Neural cell (in vitro differentiated cells): ENCODE data around the gene RTP1. TPM values are rescaled to one million over a fixed set of nuclear protein-coding genes. Genes with fewer than 3 reads are reported as not detected.
"Not testable (repeated sequence)": the region's sequence is repeated elsewhere in the genome, so short reads cannot be mapped to it uniquely, and the experiment has no call there.

Experiments
- H2AFZ ChIP-seq: fragments of 200-600, 300-800 bp; sonication (generic), shearing (Covaris generic); 2 replicates; pipeline ENCODE4 v1.6.0; 2014; ENCODE audit warnings: low read depth, mild to moderate bottlenecking, antibody characterized with exemption, low read length, moderate library complexity
- H3F3A ChIP-seq: fragments of 200-600 bp; shearing (Covaris generic); 2 replicates; pipeline ENCODE4 v1.6.1; 2016; ENCODE audit warnings: mild to moderate bottlenecking, moderate library complexity, mixed read lengths, antibody characterized with exemption, low read length; ENCODE audit not compliant: insufficient read depth, poor library complexity, severe bottlenecking
- H3K27ac ChIP-seq: fragments of 200-600, 300-800 bp; sonication (generic), shearing (Covaris generic); 2 replicates; pipeline ENCODE4 v1.5.1; 2014; ENCODE audit warnings: mild to moderate bottlenecking, low read length, moderate library complexity
- H3K27me3 ChIP-seq: fragments of 300-800, 200-600 bp; sonication (generic), shearing (Covaris generic); 2 replicates; pipeline ENCODE4 v1.6.0; 2014; ENCODE audit warnings: mild to moderate bottlenecking, low read depth, low read length, moderate library complexity; ENCODE audit not compliant: insufficient read depth
- H3K36me3 ChIP-seq: fragments of 300-800, 200-600 bp; sonication (generic), shearing (Covaris generic); 2 replicates; pipeline ENCODE4 v1.5.1; 2014; ENCODE audit warnings: mild to moderate bottlenecking, antibody characterized with exemption, low read length, moderate library complexity; ENCODE audit not compliant: insufficient read depth
- H3K4me2 ChIP-seq: fragments of 300-800, 200-600 bp; sonication (generic), shearing (Covaris generic); 2 replicates; pipeline ENCODE4 v1.6.0; 2014; ENCODE audit warnings: mild to moderate bottlenecking, low read length
- H3K4me3 ChIP-seq: fragments of 300-800, 200-600 bp; sonication (generic), shearing (Covaris generic); 2 replicates; pipeline ENCODE4 v1.5.1; 2014; ENCODE audit warnings: mild to moderate bottlenecking, low read length, moderate library complexity
- H3K79me2 ChIP-seq: fragments of 200-600 bp; shearing (Covaris generic); replicated peaks from 2 replicates; pipeline ENCODE4 v1.6.0; 2014; ENCODE audit warnings: mild to moderate bottlenecking, low read length, moderate library complexity; ENCODE audit not compliant: insufficient read depth
- H3K9ac ChIP-seq: fragments of 300-800, 200-600 bp; sonication (generic), shearing (Covaris generic); 2 replicates; pipeline ENCODE4 v1.6.1; 2016; ENCODE audit warnings: mild to moderate bottlenecking, low read length, mixed read lengths
- H3K9me2 ChIP-seq: fragments of 200-600 bp; shearing (Covaris generic); 2 replicates; pipeline ENCODE4 v1.6.1; 2016; ENCODE audit warnings: mild to moderate bottlenecking, low read length, mixed read lengths; ENCODE audit not compliant: insufficient read depth
- H3K9me3 ChIP-seq: fragments of 200-600, 300-800 bp; sonication (generic), shearing (Covaris generic); 2 replicates; pipeline ENCODE4 v1.6.1; 2016; ENCODE audit warnings: mild to moderate bottlenecking, mixed run types, low read length, moderate library complexity, mixed read lengths
- H4K20me1 ChIP-seq: fragments of 200-600 bp; shearing (Covaris generic); 2 replicates; pipeline ENCODE4 v1.6.1; 2016; ENCODE audit warnings: mild to moderate bottlenecking, mixed run types; ENCODE audit not compliant: insufficient read depth
- CTCF ChIP-seq: fragments of 450-650 bp; IDR thresholded peaks from 2 replicates; pipeline ENCODE4 v1.5.1; 2014; ENCODE audit warnings: antibody characterized with exemption, mild to moderate bottlenecking, moderate library complexity; ENCODE audit not compliant: poor library complexity, severe bottlenecking
- EP300 ChIP-seq: fragments of 450-650 bp; conservative IDR thresholded peaks from 2 replicates; pipeline ENCODE4 v1.6.1; 2014; ENCODE audit warnings: antibody characterized with exemption, mild to moderate bottlenecking, moderate library complexity; ENCODE audit not compliant: poor library complexity, severe bottlenecking
- EZH2 ChIP-seq: fragments of 200-600, 300-800 bp; shearing (Covaris generic), sonication (generic); IDR thresholded peaks from 2 replicates; pipeline ENCODE4 v1.6.1; 2014; ENCODE audit warnings: antibody characterized with exemption, low read length, borderline replicate concordance, mild to moderate bottlenecking; ENCODE audit not compliant: insufficient read depth, poor library complexity, severe bottlenecking
- MXI1 ChIP-seq: fragments of 450-650 bp; conservative IDR thresholded peaks from 2 replicates; pipeline ENCODE4 v1.6.1; 2014; ENCODE audit warnings: antibody characterized with exemption, mild to moderate bottlenecking; ENCODE audit not compliant: poor library complexity, severe bottlenecking
- POLR2AphosphoS5 ChIP-seq: IDR thresholded peaks from 2 replicates; pipeline ENCODE4 v1.6.1; 2012
- RAD21 ChIP-seq: fragments of 450-650 bp; conservative IDR thresholded peaks from 2 replicates; pipeline ENCODE4 v1.6.1; 2014; ENCODE audit warnings: antibody characterized with exemption, mild to moderate bottlenecking, moderate library complexity
- REST ChIP-seq: IDR thresholded peaks from 2 replicates; pipeline ENCODE4 v1.6.1; 2012; ENCODE audit warnings: borderline replicate concordance
- SMC3 ChIP-seq: fragments of 450-650 bp; conservative IDR thresholded peaks from 2 replicates; pipeline ENCODE4 v1.6.1; 2014; ENCODE audit warnings: antibody characterized with exemption, mild to moderate bottlenecking, moderate library complexity; ENCODE audit not compliant: poor library complexity
- TAF1 ChIP-seq: IDR thresholded peaks from 2 replicates; pipeline ENCODE4 v1.6.1; 2012; ENCODE audit warnings: low read depth
- polyA plus RNA-seq: library from polyadenylated mRNA; depleted of rRNA; stranded (reverse); fragments of >200 nt; gene quantifications from 2 replicates; pipeline ENCODE4 v1.2.3, GENCODE V29; 2014

Gene RTP1
- polyA plus RNA-seq, 1 donor from 2014 or later = 2.0 TPM

- no peak for TF ChIP-seq EZH2
- no peak for TF ChIP-seq EP300
- no peak for TF ChIP-seq SMC3
- TF ChIP-seq CTCF = no peak
- TF ChIP-seq RAD21 = no peak
- no peak for TF ChIP-seq POLR2AphosphoS5
- TF ChIP-seq TAF1 = no peak
- no peak for TF ChIP-seq MXI1
- H3K79me2 ChIP-seq = no peaks in the 10 kb centered on the region
- H3K9me2 ChIP-seq = no peaks in the 10 kb centered on the region
- H3K9me3 ChIP-seq = no peaks in the 10 kb centered on the region
- H3K27ac ChIP-seq = no peak overlapping the region
- no peaks in the 10 kb centered on the region for H3K36me3 ChIP-seq
- H4K20me1 ChIP-seq = no peaks in the 10 kb centered on the region
- no peak overlapping the region for H3K4me3 ChIP-seq
- H2AFZ ChIP-seq = no peak overlapping the region
- H3K4me2 ChIP-seq = no peak overlapping the region
- H3F3A ChIP-seq = peaks cover 3% of the 10 kb centered on the region
- H3K9ac ChIP-seq = no peak overlapping the region
- no peaks in the 10 kb centered on the region for H3K27me3 ChIP-seq
Observed at GRCh38 chr3:187169231-187169960, 27.9 kb upstream of the RTP1 start.

GRCh38 chr3:187170911-187171310, 26.4 kb upstream of the RTP1 start:
- H3K9ac ChIP-seq, H3K79me2 ChIP-seq, H2AFZ ChIP-seq, H3K36me3 ChIP-seq, H3F3A ChIP-seq, H3K9me2 ChIP-seq, H3K4me3 ChIP-seq, H4K20me1 ChIP-seq, H3K9me3 ChIP-seq, H3K27ac ChIP-seq, H3K27me3 ChIP-seq, H3K4me2 ChIP-seq: not testable (repeated sequence)

- no peaks in the 10 kb centered on the region for H3K79me2 ChIP-seq
- no peak overlapping the region for H3K4me3 ChIP-seq
- no peaks in the 10 kb centered on the region for H3F3A ChIP-seq
- no peak overlapping the region for H2AFZ ChIP-seq
- no peaks in the 10 kb centered on the region for H3K9me2 ChIP-seq
- no peaks in the 10 kb centered on the region for H3K9me3 ChIP-seq
- H4K20me1 ChIP-seq = no peaks in the 10 kb centered on the region
- no peaks in the 10 kb centered on the region for H3K27me3 ChIP-seq
- no peaks in the 10 kb centered on the region for H3K36me3 ChIP-seq
- TF ChIP-seq RAD21 (no peak), EP300 (no peak), CTCF (no peak), MXI1 (no peak), POLR2AphosphoS5 (no peak), EZH2 (no peak), REST (no peak), SMC3 (no peak), TAF1 (no peak)
- H3K4me2 ChIP-seq = no peak overlapping the region
- H3K9ac ChIP-seq = no peak overlapping the region
- H3K27ac ChIP-seq = no peak overlapping the region
Observed at GRCh38 chr3:187172929-187173328, 24.4 kb upstream of the RTP1 start.
